ENCODE measurements around the gene TRPM3.

Gene TRPM3

DNA sequence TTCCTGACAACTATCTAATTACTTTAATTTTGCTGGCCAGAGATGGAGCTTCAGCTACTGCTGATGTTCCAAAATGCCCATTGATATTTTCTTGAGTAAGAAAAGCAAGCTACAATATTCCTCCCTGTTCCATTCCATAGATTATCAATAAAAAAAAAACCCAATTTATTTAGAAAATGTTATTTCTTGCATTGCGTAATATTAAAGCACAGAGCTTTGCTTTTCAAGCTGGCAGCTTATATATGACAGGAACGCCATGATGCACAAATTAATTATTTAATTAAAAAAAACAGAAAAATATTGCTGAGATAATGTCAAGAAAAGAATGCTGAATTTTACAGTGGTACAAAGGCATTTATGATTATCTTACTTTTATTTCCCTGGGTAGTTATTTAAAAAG is 47.9 kb downstream of the TRPM3 start:
- Histone ChIP-seq H3K27me3 (replicated peaks) (no peaks in the 10 kb centered on the region), H3K36me3 (replicated peaks) (no peaks in the 10 kb centered on the region), H3K4me3 (ENCODE audit: low read depth, low read length) (no peak overlapping the region), H3K27ac (no peak overlapping the region)
- TF ChIP-seq, protein P1, sequence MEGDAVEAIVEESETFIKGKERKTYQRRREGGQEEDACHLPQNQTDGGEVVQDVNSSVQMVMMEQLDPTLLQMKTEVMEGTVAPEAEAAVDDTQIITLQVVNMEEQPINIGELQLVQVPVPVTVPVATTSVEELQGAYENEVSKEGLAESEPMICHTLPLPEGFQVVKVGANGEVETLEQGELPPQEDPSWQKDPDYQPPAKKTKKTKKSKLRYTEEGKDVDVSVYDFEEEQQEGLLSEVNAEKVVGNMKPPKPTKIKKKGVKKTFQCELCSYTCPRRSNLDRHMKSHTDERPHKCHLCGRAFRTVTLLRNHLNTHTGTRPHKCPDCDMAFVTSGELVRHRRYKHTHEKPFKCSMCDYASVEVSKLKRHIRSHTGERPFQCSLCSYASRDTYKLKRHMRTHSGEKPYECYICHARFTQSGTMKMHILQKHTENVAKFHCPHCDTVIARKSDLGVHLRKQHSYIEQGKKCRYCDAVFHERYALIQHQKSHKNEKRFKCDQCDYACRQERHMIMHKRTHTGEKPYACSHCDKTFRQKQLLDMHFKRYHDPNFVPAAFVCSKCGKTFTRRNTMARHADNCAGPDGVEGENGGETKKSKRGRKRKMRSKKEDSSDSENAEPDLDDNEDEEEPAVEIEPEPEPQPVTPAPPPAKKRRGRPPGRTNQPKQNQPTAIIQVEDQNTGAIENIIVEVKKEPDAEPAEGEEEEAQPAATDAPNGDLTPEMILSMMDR (IDR thresholded peaks at IDR 0.05; ENCODE audit: low read depth, low read length, missing control alignments) = no peak
- in situ Hi-C loops (cut with HindIII; ENCODE audit: low pct_ligation_motif_present, low sequenced_read_pairs) = no loop called here
- no peak for DNase-seq

DNA sequence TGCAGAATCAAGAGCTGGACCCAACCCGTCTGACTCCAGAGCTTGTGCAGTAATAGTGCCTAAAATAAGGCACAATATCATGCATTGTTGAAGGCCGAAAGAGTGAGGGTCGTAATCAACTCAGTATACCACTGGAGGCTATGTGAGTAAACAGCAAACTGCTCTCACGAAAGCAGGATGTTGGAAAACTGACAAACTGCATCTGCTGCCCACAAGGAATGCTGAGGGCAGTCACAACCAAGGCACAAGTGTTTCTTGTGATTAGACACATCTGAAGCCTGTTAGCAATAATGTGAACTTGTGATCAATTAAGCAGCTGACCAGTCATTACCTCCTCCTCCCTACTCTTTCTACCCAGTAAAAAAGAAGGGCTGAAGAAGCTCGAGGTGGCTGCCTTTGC is 48.8 kb downstream of the TRPM3 start:
- Histone ChIP-seq H3K27ac (no peak overlapping the region), H3K27me3 (replicated peaks) (no peaks in the 10 kb centered on the region), H3K4me3 (ENCODE audit: low read depth, low read length) (no peak overlapping the region), H3K36me3 (replicated peaks) (no peaks in the 10 kb centered on the region)
- TF ChIP-seq, protein P1 (IDR thresholded peaks at IDR 0.05; ENCODE audit: low read depth, low read length, missing control alignments) = no peak
- no peak for DNase-seq
- in situ Hi-C loops (cut with HindIII; ENCODE audit: low pct_ligation_motif_present, low sequenced_read_pairs) = no loop called here

DNA sequence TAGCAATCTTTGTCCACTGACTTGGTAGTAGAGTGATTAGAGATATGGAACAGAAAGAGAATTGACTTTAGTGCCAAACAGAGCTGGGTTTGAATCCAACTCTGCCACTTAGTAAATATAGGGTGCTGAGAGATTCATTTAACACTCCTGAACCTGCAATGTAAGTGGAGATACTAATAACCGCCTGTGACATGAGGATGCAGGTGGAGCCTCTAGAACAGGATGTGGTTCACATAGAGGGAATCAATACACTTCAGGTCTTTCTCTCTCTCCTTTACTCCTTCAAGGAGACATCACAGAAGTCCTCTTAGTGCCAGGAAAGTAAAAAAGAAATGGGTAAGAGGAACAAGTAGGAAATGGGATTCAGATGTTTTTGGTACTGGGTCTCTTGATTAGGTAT is 49.8 kb downstream of the TRPM3 start:
- Histone ChIP-seq H3K27ac (no peak overlapping the region), H3K36me3 (replicated peaks) (no peaks in the 10 kb centered on the region), H3K4me3 (ENCODE audit: low read depth, low read length) (no peak overlapping the region), H3K27me3 (replicated peaks) (no peaks in the 10 kb centered on the region)
- in situ Hi-C loops (cut with HindIII; ENCODE audit: low pct_ligation_motif_present, low sequenced_read_pairs) = no loop called here
- TF ChIP-seq, protein P1 (IDR thresholded peaks at IDR 0.05; ENCODE audit: low read depth, low read length, missing control alignments) = no peak
- no peak for DNase-seq

DNA sequence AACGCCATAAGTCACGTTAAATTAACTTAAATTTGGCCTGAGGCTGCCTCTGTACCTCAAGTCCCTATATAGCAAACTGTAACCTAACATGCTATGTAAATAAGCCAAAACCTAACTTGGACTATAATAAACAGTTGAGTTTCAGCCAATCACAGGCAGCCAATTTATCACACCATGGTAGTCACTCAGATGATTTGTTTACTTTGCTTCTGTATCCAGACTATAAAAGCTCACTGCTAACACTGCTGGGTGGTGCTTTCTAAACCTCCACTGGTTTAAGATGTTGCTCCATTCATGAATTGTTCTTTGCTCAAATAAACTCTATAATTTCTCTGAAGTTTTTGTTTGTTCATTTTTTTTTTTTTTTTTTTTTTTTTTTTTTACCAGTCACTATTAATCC is 62.8 kb downstream of the TRPM3 start:
- TF ChIP-seq, protein P1 (IDR thresholded peaks at IDR 0.05; ENCODE audit: low read depth, low read length, missing control alignments) = no peak
- Histone ChIP-seq H3K27me3 (replicated peaks) (no peaks in the 10 kb centered on the region), H3K4me3 (ENCODE audit: low read depth, low read length) (no peak overlapping the region), H3K36me3 (replicated peaks) (no peaks in the 10 kb centered on the region), H3K27ac (no peak overlapping the region)
- in situ Hi-C loops (cut with HindIII; ENCODE audit: low pct_ligation_motif_present, low sequenced_read_pairs) = no loop called here
- no peak for DNase-seq

GRCh38 chr9:71052287-71052686 is 69.1 kb downstream of the TRPM3 start:
- no peak overlapping the region for H3K4me3 ChIP-seq (ENCODE audit: low read depth, low read length)
- H3K27me3 ChIP-seq (replicated peaks) = no peaks in the 10 kb centered on the region
- TF ChIP-seq, protein P1 (IDR thresholded peaks at IDR 0.05; ENCODE audit: low read depth, low read length, missing control alignments) = no peak
- no peak for DNase-seq
- H3K27ac ChIP-seq = no peak overlapping the region
- in situ Hi-C loops (cut with HindIII; ENCODE audit: low pct_ligation_motif_present, low sequenced_read_pairs) = no loop called here
- H3K36me3 ChIP-seq (replicated peaks) = no peaks in the 10 kb centered on the region

- in situ Hi-C loops (cut with HindIII; ENCODE audit: low pct_ligation_motif_present, low sequenced_read_pairs) = no loop called here
- Histone ChIP-seq H3K27me3 (replicated peaks) (no peaks in the 10 kb centered on the region), H3K27ac (no peak overlapping the region), H3K4me3 (ENCODE audit: low read depth, low read length) (no peak overlapping the region), H3K36me3 (replicated peaks) (no peaks in the 10 kb centered on the region)
- TF ChIP-seq, protein P1 (IDR thresholded peaks at IDR 0.05; ENCODE audit: low read depth, low read length, missing control alignments) = no peak
- no peak for DNase-seq
These were observed 73.1 kb downstream of the TRPM3 start for GRCh38 chr9:71048280-71048679.
